SK-N-SH treated with all-trans-retinoic acid at 6 μM for 48 hours (cell line): ENCODE data around the gene MAP3K14.

Source experiments
- ATAC-seq: fragments of 200-7000 bp; cut with Tn5 transposase; 3 replicates; pipeline ENCODE4 v1.9.1; 2020; ENCODE audit warnings: mild to moderate bottlenecking, moderate library complexity
- ARNTL ChIP-seq: fragments of 450-650 bp; formaldehyde crosslinking; IDR thresholded peaks from 2 replicates; pipeline ENCODE4 v1.5.0; 2020; ENCODE audit warnings: low read depth, mild to moderate bottlenecking, moderate library complexity, borderline replicate concordance
- BACH2 ChIP-seq: fragments of 250-450 bp; sonication (Bioruptor Pico); IDR thresholded peaks from 2 replicates; pipeline ENCODE4 v1.9.0; 2021; ENCODE audit warnings: mild to moderate bottlenecking, borderline replicate concordance
- CREB5 ChIP-seq: fragments of 250-450 bp; sonication (Bioruptor Pico); IDR thresholded peaks from 2 replicates; pipeline ENCODE4 v1.5.1; 2020; ENCODE audit warnings: low read depth, mild to moderate bottlenecking, moderate library complexity
- CSDC2 ChIP-seq: fragments of 250-450 bp; sonication (Bioruptor Pico); IDR thresholded peaks from 2 replicates; pipeline ENCODE4 v1.5.0; 2020; ENCODE audit warnings: mild to moderate bottlenecking, moderate library complexity
- CSRNP3 ChIP-seq: fragments of 250-450 bp; sonication (Bioruptor Pico); IDR thresholded peaks from 2 replicates; pipeline ENCODE4 v1.5.1; 2021; ENCODE audit warnings: mild to moderate bottlenecking, moderate library complexity
- ESRRG ChIP-seq: fragments of 250-450 bp; sonication (Bioruptor Pico); IDR thresholded peaks from 2 replicates; pipeline ENCODE4 v1.6.1; 2021; ENCODE audit warnings: mild to moderate bottlenecking
- GLIS3 ChIP-seq: fragments of 250-450 bp; sonication (Bioruptor Pico); IDR thresholded peaks from 2 replicates; pipeline ENCODE4 v1.5.0; 2020; ENCODE audit warnings: mild to moderate bottlenecking, moderate library complexity
- ISL1 ChIP-seq: fragments of 250-450 bp; sonication (Bioruptor Pico); IDR thresholded peaks from 2 replicates; pipeline ENCODE4 v2.1.2; 2022; ENCODE audit warnings: mild to moderate bottlenecking, moderate library complexity
- OSR1 ChIP-seq: fragments of 250-450 bp; sonication (Bioruptor Pico); IDR thresholded peaks from 2 replicates; pipeline ENCODE4 v1.8.0; 2022; ENCODE audit warnings: moderate library complexity, mild to moderate bottlenecking, inconsistent platforms
- PATZ1 ChIP-seq: fragments of 250-450 bp; sonication (Bioruptor Pico); IDR thresholded peaks from 2 replicates; pipeline ENCODE4 v1.8.0; 2020; ENCODE audit warnings: mild to moderate bottlenecking, moderate library complexity, borderline replicate concordance
- POU6F1 ChIP-seq: fragments of 250-450 bp; sonication (Bioruptor Pico); IDR thresholded peaks from 2 replicates; pipeline ENCODE4 v1.8.0; 2021; ENCODE audit warnings: low read depth, mild to moderate bottlenecking, moderate library complexity, borderline replicate concordance
- PPARA ChIP-seq: fragments of 250-450 bp; sonication (Bioruptor Pico); IDR thresholded peaks from 2 replicates; pipeline ENCODE4 v1.5.0; 2020; ENCODE audit warnings: mild to moderate bottlenecking, borderline replicate concordance
- RARB ChIP-seq: fragments of 250-450 bp; sonication (Bioruptor Pico); IDR thresholded peaks from 2 replicates; pipeline ENCODE4 v1.8.0; 2021; ENCODE audit warnings: mild to moderate bottlenecking, moderate library complexity
- SNAI2 ChIP-seq: fragments of 250-450 bp; sonication (Bioruptor Pico); IDR thresholded peaks from 2 replicates; pipeline ENCODE4 v1.5.0; 2020; ENCODE audit warnings: mild to moderate bottlenecking, moderate library complexity
- TCF4 ChIP-seq: fragments of 250-450 bp; sonication (Bioruptor Pico); IDR thresholded peaks from 2 replicates; pipeline ENCODE4 v1.8.0; 2021; ENCODE audit warnings: mild to moderate bottlenecking, moderate library complexity, borderline replicate concordance
- TOX ChIP-seq: fragments of 250-450 bp; sonication (Bioruptor Pico); IDR thresholded peaks from 2 replicates; pipeline ENCODE4 v1.8.0; 2021; ENCODE audit warnings: mild to moderate bottlenecking, moderate library complexity, borderline replicate concordance
- TSHZ2 ChIP-seq: fragments of 250-450 bp; sonication (Bioruptor Pico); IDR thresholded peaks from 2 replicates; pipeline ENCODE4 v1.5.0; 2020; ENCODE audit warnings: mild to moderate bottlenecking, moderate library complexity
- ZC3H10 ChIP-seq: fragments of 250-450 bp; sonication (Bioruptor Pico); IDR thresholded peaks from 2 replicates; pipeline ENCODE4 v1.5.1; 2021; ENCODE audit warnings: mild to moderate bottlenecking, moderate library complexity
- ZFP3 ChIP-seq: fragments of 250-450 bp; sonication (Bioruptor Pico); IDR thresholded peaks from 2 replicates; pipeline ENCODE4 v1.5.0; 2020; ENCODE audit warnings: mild to moderate bottlenecking, moderate library complexity
- ZFP30 ChIP-seq: fragments of 450-650 bp; formaldehyde crosslinking; IDR thresholded peaks from 2 replicates; pipeline ENCODE4 v1.5.0; 2022; ENCODE audit warnings: mild to moderate bottlenecking, moderate library complexity
- ZNF565 ChIP-seq: fragments of 450-650 bp; formaldehyde crosslinking; conservative IDR thresholded peaks from 2 replicates; pipeline ENCODE4 v1.5.0; 2020; ENCODE audit warnings: low read depth, mild to moderate bottlenecking, moderate library complexity
- ZNF70 ChIP-seq: fragments of 450-650 bp; formaldehyde crosslinking; IDR thresholded peaks from 2 replicates; pipeline ENCODE4 v1.5.0; 2020; ENCODE audit warnings: mild to moderate bottlenecking, moderate library complexity

MAP3K14 gene

GRCh38 chr17:45243750-45244149 is 73.1 kb downstream of the MAP3K14 start:
- no peak for ATAC-seq
- TF ChIP-seq ZFP30 (CRISPR knock-in tag) (no peak), SNAI2 (CRISPR knock-in tag) (no peak), OSR1 (CRISPR knock-in tag) (no peak), ZC3H10 (CRISPR knock-in tag) (no peak), ISL1 (no peak)

GRCh38 chr17:45242029-45242414 is 74.8 kb downstream of the MAP3K14 start:
- TF ChIP-seq RARB (CRISPR knock-in tag) (no peak), CSRNP3 (no peak), ZC3H10 (CRISPR knock-in tag) (no peak), PPARA (no peak), TSHZ2 (no peak), TOX (CRISPR knock-in tag) (no peak), OSR1 (CRISPR knock-in tag) (no peak), ZFP3 (no peak), CREB5 (CRISPR knock-in tag) (no peak), ZNF565 (no peak), POU6F1 (CRISPR knock-in tag) (no peak), ISL1 (no peak), ARNTL (CRISPR knock-in tag) (no peak), TCF4 (CRISPR knock-in tag) (no peak), ESRRG (CRISPR knock-in tag) (no peak), GLIS3 (CRISPR knock-in tag) (no peak), BACH2 (no peak), ZNF70 (CRISPR knock-in tag) (no peak)
- ATAC-seq = no peak

GRCh38 chr17:45241328-45242028 is 75.3 kb downstream of the MAP3K14 start:
- TF ChIP-seq PATZ1 (CRISPR knock-in tag) = no peak
- no peak for TF ChIP-seq ZC3H10 (CRISPR knock-in tag)
- TF ChIP-seq PPARA = no peak
- TF ChIP-seq GLIS3 (CRISPR knock-in tag) = no peak
- no peak for TF ChIP-seq BACH2
- no peak for TF ChIP-seq TSHZ2
- TF ChIP-seq ZFP30 (CRISPR knock-in tag) = no peak
- no peak for TF ChIP-seq ZFP3
- TF ChIP-seq ZNF70 (CRISPR knock-in tag) = no peak
- TF ChIP-seq TOX (CRISPR knock-in tag) = no peak
- no peak for TF ChIP-seq TCF4 (CRISPR knock-in tag)
- TF ChIP-seq CSDC2 (CRISPR knock-in tag) = no peak
- TF ChIP-seq ISL1 = no peak
- TF ChIP-seq ESRRG (CRISPR knock-in tag) = no peak
- peak; percentile 47 for ATAC-seq
